HEK293 (cell line): ENCODE results near the gene ADAMTS2.
"Not testable (repeated sequence)": the region's sequence is repeated elsewhere in the genome, so short reads cannot be mapped to it uniquely, and the experiment has no call there.

Experiments
- CTCF ChIA-PET: fragments of 350-600 bp; formaldehyde crosslinking; extraction: SDS; loops from one replicate; lab custom pipeline; 2021; ENCODE audit warnings: antibody characterized with exemption; lab: Yijun Ruan, JAX
- POLR2A ChIA-PET: fragments of 300-600 bp; formaldehyde crosslinking; extraction: SDS; loops from one replicate; lab custom pipeline; 2020; ENCODE audit warnings: antibody characterized with exemption, inconsistent platforms; lab: Yijun Ruan, JAX
- H3K27ac ChIP-seq: fragments of 200-500 bp; sonication (Bioruptor generic); 2 replicates; pipeline ENCODE4 v1.5.1; 2014; ENCODE audit warnings: low read depth, low read length, control low read depth, inconsistent platforms; ENCODE audit errors: extremely low read depth
- H3K36me3 ChIP-seq, 2 experiments: fragments of 200-500 bp in 1 of 2; sonication (Bioruptor generic) in 1 of 2; 1 replicate in 1 of 2; 2 replicates in 1 of 2; pipeline ENCODE4 v1.5.1; 2014 to 2017; ENCODE audit warnings: inconsistent platforms in 2 of 2, low read length in 2 of 2; ENCODE audit not compliant: control insufficient read depth in 2 of 2, insufficient read depth in 1 of 2
- H3K4me1 ChIP-seq: fragments of 200-500 bp; sonication (Bioruptor generic); 2 replicates; pipeline ENCODE4 v1.5.1; 2014; ENCODE audit warnings: mild to moderate bottlenecking, low read length, inconsistent platforms; ENCODE audit not compliant: control insufficient read depth, insufficient read depth
- H3K4me3 ChIP-seq: 2 replicates; pipeline ENCODE4 v1.5.1; 2011; ENCODE audit warnings: low read depth, mild to moderate bottlenecking, control low read depth, low read length, moderate library complexity
- H3K9me3 ChIP-seq: fragments of 200-500 bp; sonication (Bioruptor generic); 2 replicates; pipeline ENCODE4 v1.5.1; 2014; ENCODE audit warnings: low read depth, low read length, inconsistent platforms; ENCODE audit not compliant: control insufficient read depth, insufficient read depth
- OVOL3 ChIP-seq: fragments of 450-650 bp; formaldehyde crosslinking; IDR thresholded peaks from 2 replicates; pipeline ENCODE4 v1.5.1; 2016; ENCODE audit warnings: missing biosample characterization, missing genetic modification characterization
- SALL2 ChIP-seq: fragments of 450-650 bp; formaldehyde crosslinking; IDR thresholded peaks from 2 replicates; pipeline ENCODE4 v1.5.0; 2017; ENCODE audit warnings: missing biosample characterization, mild to moderate bottlenecking, missing genetic modification characterization, borderline replicate concordance
- ZBTB6 ChIP-seq: fragments of 450-650 bp; formaldehyde crosslinking; IDR thresholded peaks from 2 replicates; pipeline ENCODE4 v1.5.1; 2017; ENCODE audit warnings: missing biosample characterization, missing genetic modification characterization
- ZFP37 ChIP-seq: fragments of 450-650 bp; formaldehyde crosslinking; IDR thresholded peaks from 2 replicates; pipeline ENCODE4 v1.5.1; 2016; ENCODE audit warnings: missing biosample characterization, missing genetic modification characterization
- ZNF16 ChIP-seq: fragments of 450-650 bp; formaldehyde crosslinking; IDR thresholded peaks from 2 replicates; pipeline ENCODE4 v1.5.1; 2016; ENCODE audit warnings: low read depth, missing biosample characterization, missing genetic modification characterization
- ZNF223 ChIP-seq: fragments of 450-650 bp; formaldehyde crosslinking; IDR thresholded peaks from 2 replicates; pipeline ENCODE4 v1.5.1; 2016; ENCODE audit warnings: missing biosample characterization, missing genetic modification characterization
- TF ChIP-seq, protein P1 (sequence below): fragments of 450-650 bp; formaldehyde crosslinking; conservative IDR thresholded peaks from 2 replicates; pipeline ENCODE4 v1.5.1; 2016; ENCODE audit warnings: low read depth, missing biosample characterization, missing genetic modification characterization
- TF ChIP-seq, protein P2 (sequence below): fragments of 450-650 bp; formaldehyde crosslinking; optimal IDR thresholded peaks from 2 replicates; pipeline ENCODE3; 2016; ENCODE audit warnings: missing biosample characterization, mild to moderate bottlenecking, missing genetic modification characterization

The ADAMTS2 gene

GRCh38 chr5:179218943-179219330 is 126.3 kb downstream of the ADAMTS2 start (continued):
- TF ChIP-seq, protein P1, sequence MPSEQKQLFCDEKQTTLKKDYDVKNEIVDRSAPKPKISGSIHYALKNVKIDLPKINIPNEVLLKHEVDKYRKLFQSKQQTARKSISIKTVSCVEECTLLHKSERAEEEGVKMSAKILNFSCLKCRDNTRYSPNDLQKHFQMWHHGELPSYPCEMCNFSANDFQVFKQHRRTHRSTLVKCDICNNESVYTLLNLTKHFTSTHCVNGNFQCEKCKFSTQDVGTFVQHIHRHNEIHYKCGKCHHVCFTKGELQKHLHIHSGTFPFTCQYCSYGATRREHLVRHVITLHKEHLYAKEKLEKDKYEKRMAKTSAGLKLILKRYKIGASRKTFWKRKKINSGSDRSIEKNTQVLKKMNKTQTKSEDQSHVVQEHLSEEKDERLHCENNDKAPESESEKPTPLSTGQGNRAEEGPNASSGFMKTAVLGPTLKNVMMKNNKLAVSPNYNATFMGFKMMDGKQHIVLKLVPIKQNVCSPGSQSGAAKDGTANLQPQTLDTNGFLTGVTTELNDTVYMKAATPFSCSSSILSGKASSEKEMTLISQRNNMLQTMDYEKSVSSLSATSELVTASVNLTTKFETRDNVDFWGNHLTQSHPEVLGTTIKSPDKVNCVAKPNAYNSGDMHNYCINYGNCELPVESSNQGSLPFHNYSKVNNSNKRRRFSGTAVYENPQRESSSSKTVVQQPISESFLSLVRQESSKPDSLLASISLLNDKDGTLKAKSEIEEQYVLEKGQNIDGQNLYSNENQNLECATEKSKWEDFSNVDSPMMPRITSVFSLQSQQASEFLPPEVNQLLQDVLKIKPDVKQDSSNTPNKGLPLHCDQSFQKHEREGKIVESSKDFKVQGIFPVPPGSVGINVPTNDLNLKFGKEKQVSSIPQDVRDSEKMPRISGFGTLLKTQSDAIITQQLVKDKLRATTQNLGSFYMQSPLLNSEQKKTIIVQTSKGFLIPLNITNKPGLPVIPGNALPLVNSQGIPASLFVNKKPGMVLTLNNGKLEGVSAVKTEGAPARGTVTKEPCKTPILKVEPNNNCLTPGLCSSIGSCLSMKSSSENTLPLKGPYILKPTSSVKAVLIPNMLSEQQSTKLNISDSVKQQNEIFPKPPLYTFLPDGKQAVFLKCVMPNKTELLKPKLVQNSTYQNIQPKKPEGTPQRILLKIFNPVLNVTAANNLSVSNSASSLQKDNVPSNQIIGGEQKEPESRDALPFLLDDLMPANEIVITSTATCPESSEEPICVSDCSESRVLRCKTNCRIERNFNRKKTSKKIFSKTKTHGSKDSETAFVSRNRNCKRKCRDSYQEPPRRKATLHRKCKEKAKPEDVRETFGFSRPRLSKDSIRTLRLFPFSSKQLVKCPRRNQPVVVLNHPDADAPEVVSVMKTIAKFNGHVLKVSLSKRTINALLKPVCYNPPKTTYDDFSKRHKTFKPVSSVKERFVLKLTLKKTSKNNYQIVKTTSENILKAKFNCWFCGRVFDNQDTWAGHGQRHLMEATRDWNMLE (tag by site-specific recombination): no peak
- TF ChIP-seq OVOL3: no peak
- no peak for TF ChIP-seq ZNF223 (tag by site-specific recombination)
- no peak for TF ChIP-seq ZFP37 (tag by site-specific recombination)
- TF ChIP-seq ZBTB6 (tag by site-specific recombination): no peak
- no peak for TF ChIP-seq ZNF16 (tag by site-specific recombination)

DNA sequence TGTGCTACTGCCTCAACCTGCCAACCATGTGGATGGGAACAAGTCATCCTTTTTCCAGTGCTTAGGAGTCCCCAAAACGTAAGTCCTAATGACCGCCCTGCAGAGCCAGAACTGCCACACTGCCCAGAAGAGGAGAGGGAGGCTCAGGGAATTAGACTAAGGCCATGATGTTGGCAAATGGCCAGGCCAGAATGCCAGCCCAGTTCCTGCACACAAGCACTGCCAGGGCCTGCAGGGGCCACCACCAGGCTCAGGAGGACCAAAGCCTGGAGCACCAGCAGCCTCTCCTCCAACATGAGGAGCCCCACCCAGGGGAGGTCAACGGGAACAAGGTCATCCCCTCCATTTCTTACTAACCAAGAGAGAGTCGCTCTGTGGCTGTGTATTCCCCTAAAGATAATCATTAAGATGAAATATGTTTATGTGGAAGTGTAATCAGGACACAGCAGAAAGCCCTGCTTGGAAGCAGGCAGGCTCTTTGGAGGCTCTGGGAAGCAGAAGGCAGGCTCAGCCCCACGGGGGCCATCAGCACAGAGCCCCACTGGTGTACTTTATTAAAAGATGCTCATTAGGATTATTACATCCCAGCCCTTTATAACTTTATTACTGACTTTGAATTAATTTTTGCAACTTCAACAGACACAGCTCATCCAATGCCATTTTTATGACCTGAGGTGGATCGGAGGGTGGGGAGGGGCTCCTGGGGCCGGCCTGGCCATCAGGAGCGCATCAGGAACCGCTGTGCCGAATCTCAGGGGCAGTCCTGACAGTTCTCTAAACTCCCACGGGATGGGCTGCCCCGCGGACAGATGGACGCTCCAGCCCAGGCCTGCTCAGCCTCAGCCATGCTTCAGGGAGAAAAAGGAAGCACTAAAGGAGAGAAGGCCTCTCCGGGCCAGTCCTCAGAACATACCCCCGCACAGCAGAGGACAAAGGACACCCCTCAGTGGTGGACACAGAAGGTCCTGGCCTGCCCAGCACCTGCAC is 127.0 kb downstream of the ADAMTS2 start:
- no peaks in the 10 kb centered on the region for H3K9me3 ChIP-seq
- TF ChIP-seq, protein P2, sequence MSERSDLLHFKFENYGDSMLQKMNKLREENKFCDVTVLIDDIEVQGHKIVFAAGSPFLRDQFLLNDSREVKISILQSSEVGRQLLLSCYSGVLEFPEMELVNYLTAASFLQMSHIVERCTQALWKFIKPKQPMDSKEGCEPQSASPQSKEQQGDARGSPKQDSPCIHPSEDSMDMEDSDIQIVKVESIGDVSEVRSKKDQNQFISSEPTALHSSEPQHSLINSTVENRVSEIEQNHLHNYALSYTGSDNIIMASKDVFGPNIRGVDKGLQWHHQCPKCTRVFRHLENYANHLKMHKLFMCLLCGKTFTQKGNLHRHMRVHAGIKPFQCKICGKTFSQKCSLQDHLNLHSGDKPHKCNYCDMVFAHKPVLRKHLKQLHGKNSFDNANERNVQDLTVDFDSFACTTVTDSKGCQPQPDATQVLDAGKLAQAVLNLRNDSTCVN (tag by site-specific recombination): no peak
- TF ChIP-seq ZBTB6 (tag by site-specific recombination): no peak
- ChIA-PET POLR2A (no interaction called here), CTCF (no interaction called here)
- no peaks in the 10 kb centered on the region for H3K4me1 ChIP-seq
- no peak overlapping the region for H3K27ac ChIP-seq
- no peak overlapping the region for H3K4me3 ChIP-seq
- H3K36me3 ChIP-seq: no peaks in the 10 kb centered on the region

DNA sequence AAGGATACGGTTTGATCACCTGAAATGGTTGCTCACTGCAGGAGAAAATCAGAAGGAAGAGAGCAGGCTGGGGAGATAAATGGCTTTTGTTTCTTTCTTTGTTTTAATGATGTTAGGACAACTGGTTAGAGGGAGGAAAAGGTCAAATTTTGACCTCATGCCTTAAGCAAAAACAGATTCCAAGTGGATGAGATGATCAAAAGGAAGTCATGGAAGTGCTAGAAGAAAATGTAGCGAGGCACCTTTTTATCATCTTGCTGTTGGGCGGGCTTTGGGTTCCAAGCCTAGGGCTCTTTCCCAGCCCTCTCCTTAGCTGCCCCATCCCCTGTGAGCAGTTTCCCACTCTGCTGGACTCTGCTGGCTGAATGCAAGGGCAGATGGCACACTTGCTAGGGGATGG is 127.9 kb downstream of the ADAMTS2 start:
- POLR2A ChIA-PET: no interaction called here
- Histone ChIP-seq H3K4me3 (no peak overlapping the region), H3K4me1 (no peaks in the 10 kb centered on the region), H3K27ac (no peak overlapping the region), H3K36me3 (no peaks in the 10 kb centered on the region), H3K9me3 (no peaks in the 10 kb centered on the region)
- TF ChIP-seq SALL2: no peak
- CTCF ChIA-PET: interaction anchor here (0.6 kb wide), 1 partner anchor 33 kb away, joined by 5 read pairs; no protein-coding TSS in a partner anchor

DNA sequence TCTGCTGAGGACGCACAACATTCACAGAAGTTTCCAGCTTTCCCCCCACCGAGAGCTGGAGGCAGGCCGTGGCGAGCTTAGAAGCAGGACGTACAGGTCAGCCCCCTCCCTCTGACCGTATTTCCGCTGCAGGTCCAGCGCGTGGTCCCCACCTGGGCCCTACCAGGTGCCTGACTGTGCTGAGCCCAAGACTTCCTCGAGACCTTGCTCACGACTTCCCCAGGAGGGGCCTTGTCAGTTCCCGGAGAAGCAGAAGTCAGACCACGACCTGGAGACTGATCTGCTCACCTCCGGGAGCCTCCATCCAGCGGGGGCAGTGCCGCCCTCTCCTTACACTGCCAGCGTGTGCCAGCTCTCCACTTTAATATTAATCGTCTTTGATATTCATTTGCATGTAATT is 128.9 kb downstream of the ADAMTS2 start:
- H3K27ac ChIP-seq, H3K36me3 ChIP-seq, H3K4me1 ChIP-seq, H3K4me3 ChIP-seq, CTCF ChIA-PET, H3K9me3 ChIP-seq, POLR2A ChIA-PET: not testable (repeated sequence)
